ENCODE measurements around the gene PPP2R3A.

DNA sequence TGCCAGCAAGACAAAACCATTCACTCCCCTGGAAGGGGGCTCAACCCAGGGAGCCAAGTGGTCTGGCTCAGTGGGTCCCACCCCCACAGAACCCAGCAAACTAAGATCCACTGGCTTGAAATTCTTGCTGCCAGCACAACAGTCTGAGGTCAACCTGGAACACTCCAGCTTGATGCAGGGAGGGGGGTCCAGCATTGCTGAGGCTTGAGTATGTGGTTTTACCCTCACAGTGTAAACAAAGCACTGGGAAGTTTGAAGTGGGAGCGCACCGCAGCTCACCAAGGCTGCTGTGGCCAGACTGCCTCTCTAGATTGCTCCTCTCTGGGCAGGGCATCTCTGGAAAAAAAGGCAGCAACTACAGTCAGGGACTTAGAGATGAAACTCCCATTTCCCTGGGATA is 148.9 kb downstream of the PPP2R3A start:
- TF ChIP-seq POLR2A (IDR thresholded peaks at IDR 0.05; ENCODE audit: low read depth, low read length) = no peak
- TF ChIP-seq POLR2AphosphoS5 (IDR thresholded peaks at IDR 0.05; ENCODE audit: low read depth, low read length) = no peak

All from GM12892 (cell line).